ENCODE measurements around the gene CYB5R3.
A peak's percentile ranks its signal among the peaks of the same experiment; 100 is the strongest.
"Not testable (repeated sequence)": the region's sequence is repeated elsewhere in the genome, so short reads cannot be mapped to it uniquely, and the experiment has no call there.

The CYB5R3 gene

GRCh38 chr22:42679691-42680090, 30.5 kb upstream of the CYB5R3 start:
- DNase-seq (ENCODE audit: low read depth in 1 of 2, low spot score in 1 of 2), result no peak

GRCh38 chr22:42678894-42679293, 29.7 kb upstream of the CYB5R3 start:
- DNase-seq (ENCODE audit: low read depth in 1 of 2, low spot score in 1 of 2), result no peak

GRCh38 chr22:42677936-42678335, 28.7 kb upstream of the CYB5R3 start:
- not testable (repeated sequence) for DNase-seq (ENCODE audit: low read depth in 1 of 2, low spot score in 1 of 2)

GRCh38 chr22:42676059-42676607, 26.9 kb upstream of the CYB5R3 start:
- no peak for DNase-seq (ENCODE audit: low read depth in 1 of 2, low spot score in 1 of 2)

- DNase-seq (ENCODE audit: low read depth in 1 of 2, low spot score in 1 of 2), result no peak
Measured at GRCh38 chr22:42673898-42674401, 24.8 kb upstream of the CYB5R3 start.

- DNase-seq (ENCODE audit: low read depth in 1 of 2, low spot score in 1 of 2), result not testable (repeated sequence)
Measured at GRCh38 chr22:42673071-42673470, 23.9 kb upstream of the CYB5R3 start.

- DNase-seq (ENCODE audit: low read depth in 1 of 2, low spot score in 1 of 2), result no peak
Measured at GRCh38 chr22:42670921-42671709, 21.9 kb upstream of the CYB5R3 start.

- DNase-seq (ENCODE audit: low read depth in 1 of 2, low spot score in 1 of 2), result no peak
Measured at GRCh38 chr22:42670046-42670445, 20.9 kb upstream of the CYB5R3 start.

GRCh38 chr22:42666393-42666792, 17.2 kb upstream of the CYB5R3 start:
- DNase-seq (ENCODE audit: low read depth in 1 of 2, low spot score in 1 of 2), result not testable (repeated sequence)

- DNase-seq (ENCODE audit: low read depth in 1 of 2, low spot score in 1 of 2), result no peak
Measured at GRCh38 chr22:42664976-42665831, 16.0 kb upstream of the CYB5R3 start.

GRCh38 chr22:42661985-42662831, 13.0 kb upstream of the CYB5R3 start:
- DNase-seq (ENCODE audit: low read depth in 1 of 2, low spot score in 1 of 2), result peak; percentile 67 to 72

- DNase-seq (ENCODE audit: low read depth in 1 of 2, low spot score in 1 of 2), result no peak
Measured at GRCh38 chr22:42656578-42656977, 7.4 kb upstream of the CYB5R3 start.

- DNase-seq (ENCODE audit: low read depth in 1 of 2, low spot score in 1 of 2), result no peak
Measured at GRCh38 chr22:42655693-42656092, 6.5 kb upstream of the CYB5R3 start.

- no peak for DNase-seq (ENCODE audit: low read depth in 1 of 2, low spot score in 1 of 2)
Measured at GRCh38 chr22:42654436-42655073, 5.4 kb upstream of the CYB5R3 start.

- no peak for DNase-seq (ENCODE audit: low read depth in 1 of 2, low spot score in 1 of 2)
Measured at GRCh38 chr22:42653999-42654398, 4.8 kb upstream of the CYB5R3 start.

- no peak for DNase-seq (ENCODE audit: low read depth in 1 of 2, low spot score in 1 of 2)
Measured at GRCh38 chr22:42651134-42651533, 1.9 kb upstream of the CYB5R3 start.

- DNase-seq (ENCODE audit: low read depth in 1 of 2, low spot score in 1 of 2), result no peak
Measured at GRCh38 chr22:42648368-42649245, 585 bp downstream of the CYB5R3 start.

GRCh38 chr22:42648017-42648367, 1.2 kb downstream of the CYB5R3 start:
- DNase-seq (ENCODE audit: low read depth in 1 of 2, low spot score in 1 of 2), result no peak

Measured in activated T-helper 1 cell treated with anti-CD3 and anti-CD28 coated beads, Interleukin-2, amount 50 U/mL, for 16 hours (primary cell).